HG03457 (cell line): ENCODE measurements around the gene TM4SF20.

ENCODE experiments used
- ATAC-seq: cut with Tn5 transposase; IDR thresholded peaks from one replicate; pipeline ENCODE4 v1.9.1; 2021; ENCODE audit warnings: moderate number of reproducible peaks; ENCODE audit not compliant: unreplicated experiment

TM4SF20 gene

DNA sequence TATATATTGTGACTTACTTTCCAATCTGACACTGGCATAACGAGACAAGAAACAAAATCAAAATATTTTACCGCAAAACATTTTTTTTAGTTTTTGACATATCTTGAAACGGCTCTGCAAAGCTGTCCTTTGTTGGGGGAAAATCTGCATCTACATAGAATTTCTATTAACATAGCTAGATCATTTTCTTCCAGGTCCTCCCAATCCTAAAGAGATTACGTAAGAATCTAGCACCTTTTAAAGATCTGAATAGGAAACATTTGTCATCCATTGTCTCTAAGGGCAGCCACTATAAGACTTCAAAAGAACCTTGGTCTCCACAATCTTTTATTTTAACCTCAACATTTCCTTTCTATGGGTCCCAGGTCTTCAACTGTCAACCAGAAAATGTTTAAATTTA is 55.3 kb downstream of the TM4SF20 start:
- ATAC-seq: no peak

DNA sequence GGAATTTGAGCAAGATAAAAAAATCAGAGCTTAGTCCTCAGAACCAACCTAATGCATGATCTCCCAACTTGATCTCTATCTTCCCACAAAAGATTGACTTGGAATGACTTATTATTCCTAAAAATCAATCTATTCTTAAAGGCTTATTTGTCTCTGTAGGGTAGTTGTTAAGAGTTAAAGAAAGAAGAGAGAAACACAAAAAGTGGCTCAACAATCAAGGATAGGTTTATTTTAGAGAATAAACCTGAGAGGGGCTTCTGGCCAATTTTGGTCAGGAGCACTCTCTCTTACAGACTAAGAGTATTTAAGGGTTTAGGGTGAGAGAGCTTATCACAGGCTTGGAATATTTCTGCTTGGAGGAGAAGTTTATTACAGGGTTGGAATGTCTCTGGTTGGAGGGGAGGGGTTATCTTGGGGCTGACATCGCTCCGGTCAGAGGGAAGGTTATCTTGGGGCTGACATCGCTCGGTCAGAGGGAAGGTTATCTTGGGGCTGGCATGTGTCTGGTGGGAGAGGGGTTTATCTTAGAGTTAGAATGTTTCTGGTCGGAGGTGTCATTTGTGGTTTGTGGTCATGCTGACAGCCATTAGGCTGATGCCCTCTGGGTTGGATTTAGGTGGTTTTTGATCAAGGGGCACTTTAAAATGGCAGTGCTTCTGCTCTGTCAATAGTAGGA is 56.4 kb downstream of the TM4SF20 start:
- no peak for ATAC-seq

GRCh38 chr2:227320305-227321094 is 58.6 kb downstream of the TM4SF20 start:
- ATAC-seq: no peak

DNA sequence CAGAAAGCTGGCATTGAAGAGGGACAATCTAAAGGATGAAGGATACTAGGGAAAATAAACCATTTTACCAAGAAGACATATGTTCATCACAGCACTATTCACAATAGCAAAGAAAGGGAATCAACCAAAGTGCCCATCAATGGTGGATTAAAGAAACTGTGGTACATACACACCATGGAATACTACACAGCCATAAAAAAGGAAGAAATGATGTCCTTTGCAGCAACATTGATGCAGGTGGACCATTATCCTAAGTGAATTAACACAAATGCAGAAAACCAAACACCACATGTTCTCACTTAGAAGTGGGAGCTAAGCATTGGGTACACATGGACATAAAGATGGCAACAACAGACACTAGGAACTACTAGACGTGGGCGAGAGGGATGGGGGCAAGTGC is 61.3 kb downstream of the TM4SF20 start:
- no peak for ATAC-seq

DNA sequence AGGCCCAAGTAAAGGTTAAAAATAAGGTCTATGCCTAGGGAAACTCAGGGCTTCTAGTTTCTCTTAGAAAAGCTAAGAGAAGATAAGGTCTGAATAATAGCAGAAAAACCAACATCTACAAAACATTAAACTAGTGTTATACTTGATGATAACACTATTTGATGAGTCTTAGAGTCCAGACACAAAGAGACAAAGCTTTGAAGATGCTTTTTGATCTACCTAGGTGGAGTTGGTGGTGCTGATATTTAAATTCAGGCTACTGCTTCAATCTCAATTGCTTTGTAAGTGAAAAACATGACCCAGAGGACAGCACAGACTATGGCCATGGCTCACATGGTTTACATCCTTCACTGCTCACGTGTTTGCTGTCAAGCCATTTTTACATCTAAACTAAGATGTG is 65.8 kb downstream of the TM4SF20 start:
- ATAC-seq: no peak

DNA sequence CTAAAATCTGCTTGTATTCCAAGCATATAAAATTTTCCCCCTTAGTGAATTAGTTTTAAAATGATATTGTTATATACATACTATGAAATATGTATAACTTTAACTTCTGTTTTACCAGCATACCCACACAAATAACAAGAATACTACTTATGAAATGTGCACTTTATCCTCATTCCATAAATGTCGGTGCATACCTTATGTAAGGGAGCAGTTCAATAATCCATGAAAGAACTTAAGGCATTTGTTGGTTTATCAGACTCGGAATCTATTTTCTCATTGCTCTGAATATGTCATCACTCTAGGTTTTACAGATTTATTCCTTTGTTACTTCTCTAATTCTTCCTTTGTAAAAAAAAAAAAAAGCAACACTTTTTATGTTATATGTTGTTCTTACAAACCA is 66.5 kb downstream of the TM4SF20 start:
- ATAC-seq: no peak
